ENCODE results near the gene CMTM3. TPM values are rescaled to one million over a fixed set of nuclear protein-coding genes. Genes with fewer than 3 reads are reported as not detected.
"Not testable (repeated sequence)": the region's sequence is repeated elsewhere in the genome, so short reads cannot be mapped to it uniquely, and the experiment has no call there.

CMTM3 gene
- total and polyA plus RNA-seq, 2 experiments from 2014 or later = 48.9 to 92.2 TPM

- Histone ChIP-seq H3K36me3 (no peaks in the 10 kb centered on the region), H3K4me1 (ENCODE audit: low read depth) (peaks cover 30% of the 10 kb centered on the region), H3K27ac (no peak overlapping the region), H3K9me3 (ENCODE audit: low read depth) (no peaks in the 10 kb centered on the region), H3K27me3 (no peaks in the 10 kb centered on the region), H3K4me3 (no peak overlapping the region)
- DNase-seq (ENCODE audit: low read depth in 1 of 2, low spot score in 1 of 2) = no peak
- no peak for TF ChIP-seq CTCF (IDR thresholded peaks at IDR 0.05; ENCODE audit: low read depth, low read length)
These were observed 54.3 kb downstream of the CMTM3 start for GRCh38 chr16:66658860-66659190.

DNA sequence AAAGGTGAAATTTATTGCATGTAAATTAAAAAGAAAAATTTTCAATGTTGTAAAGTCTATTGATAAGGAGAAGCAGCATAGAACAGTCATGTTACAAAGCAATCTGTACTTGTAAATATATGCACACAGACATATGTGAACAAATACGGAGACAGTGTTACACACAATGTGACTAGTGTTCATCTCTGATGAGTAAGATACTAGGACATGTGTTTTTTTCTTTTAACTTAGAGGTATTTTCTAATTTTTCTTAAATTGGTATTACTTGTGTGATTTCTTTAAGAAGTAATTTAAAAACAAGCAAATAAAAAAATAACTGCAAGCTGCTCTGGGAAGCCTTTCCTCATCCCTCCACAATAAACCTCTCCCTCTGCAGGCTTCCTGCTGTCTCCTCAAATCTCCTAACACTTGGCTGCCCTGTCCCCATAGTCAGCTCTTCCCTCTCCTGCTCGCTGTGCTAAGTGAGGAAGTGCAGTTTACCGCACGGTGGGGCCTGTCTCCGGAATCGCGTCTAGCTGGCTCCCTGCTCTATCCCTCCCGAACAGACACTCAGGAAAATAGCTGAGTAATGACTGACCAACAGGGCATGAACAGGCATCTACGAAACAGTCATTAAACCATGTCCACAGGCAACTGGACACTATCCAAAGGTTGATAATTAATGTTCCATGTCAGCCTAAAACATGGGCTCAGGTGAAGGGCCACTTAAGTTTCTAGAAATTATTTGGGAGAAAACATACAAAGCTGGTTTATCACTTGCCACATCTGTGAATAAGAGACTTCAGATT lies 56.1 kb downstream of the CMTM3 start:
- H3K4me3 ChIP-seq = no peak overlapping the region
- no peaks in the 10 kb centered on the region for H3K27me3 ChIP-seq
- no peaks in the 10 kb centered on the region for H3K9me3 ChIP-seq (ENCODE audit: low read depth)
- peak; percentile 46 for TF ChIP-seq CTCF (IDR thresholded peaks at IDR 0.05; ENCODE audit: low read depth, low read length)
- peak; percentile 88 to 89 for DNase-seq (ENCODE audit: low read depth in 1 of 2, low spot score in 1 of 2)
- peak overlapping the region; percentile 89 for H3K27ac ChIP-seq
- peaks cover 30% of the 10 kb centered on the region for H3K4me1 ChIP-seq (ENCODE audit: low read depth)
- H3K36me3 ChIP-seq = no peaks in the 10 kb centered on the region

- Histone ChIP-seq H3K9me3 (ENCODE audit: low read depth) (no peaks in the 10 kb centered on the region), H3K4me1 (ENCODE audit: low read depth) (peaks cover 30% of the 10 kb centered on the region), H3K27me3 (no peaks in the 10 kb centered on the region), H3K36me3 (no peaks in the 10 kb centered on the region), H3K27ac (peak overlapping the region; percentile 89), H3K4me3 (no peak overlapping the region)
- TF ChIP-seq CTCF (IDR thresholded peaks at IDR 0.05; ENCODE audit: low read depth, low read length) = no peak
- DNase-seq (ENCODE audit: low read depth in 1 of 2, low spot score in 1 of 2) = no peak
These were observed 56.7 kb downstream of the CMTM3 start for GRCh38 chr16:66661210-66661560.

DNA sequence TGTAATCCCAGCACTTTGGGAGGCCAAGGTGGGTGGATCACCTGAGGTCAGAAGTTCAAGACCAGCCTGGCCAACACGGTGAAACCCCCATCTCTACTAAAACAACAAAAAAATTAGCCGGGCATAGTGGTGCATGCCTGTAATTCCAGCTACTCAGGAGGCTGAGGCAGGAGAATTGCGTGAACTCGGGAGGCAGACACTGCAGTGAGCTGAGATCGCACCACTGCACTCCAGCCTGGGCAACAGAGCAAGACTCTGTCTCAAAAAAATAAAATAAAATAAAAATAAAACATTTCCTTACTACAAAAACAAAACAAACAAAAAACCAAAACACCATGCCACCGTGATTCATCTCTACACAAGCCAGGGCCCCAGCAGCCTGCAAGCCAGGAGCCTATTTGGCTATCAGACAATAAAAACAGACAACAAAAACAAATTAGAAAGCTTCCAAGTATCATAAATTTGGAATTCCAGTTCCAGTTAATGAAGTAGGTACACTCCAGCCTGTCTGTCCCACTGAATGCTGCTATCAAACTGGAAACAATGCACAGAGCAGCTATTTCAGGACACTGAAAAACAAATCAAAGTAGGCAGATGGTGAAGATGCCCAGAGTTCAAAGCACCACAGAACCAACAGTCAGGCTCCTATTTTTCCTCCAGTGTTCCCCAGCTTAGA lies 57.3 kb downstream of the CMTM3 start:
- H3K9me3 ChIP-seq (ENCODE audit: low read depth); H3K27me3 ChIP-seq; H3K4me3 ChIP-seq; H3K36me3 ChIP-seq; DNase-seq (ENCODE audit: low read depth in 1 of 2, low spot score in 1 of 2): not testable (repeated sequence)
- Histone ChIP-seq H3K4me1 (ENCODE audit: low read depth) (peaks cover 30% of the 10 kb centered on the region), H3K27ac (peak overlapping the region; percentile 89)

DNA sequence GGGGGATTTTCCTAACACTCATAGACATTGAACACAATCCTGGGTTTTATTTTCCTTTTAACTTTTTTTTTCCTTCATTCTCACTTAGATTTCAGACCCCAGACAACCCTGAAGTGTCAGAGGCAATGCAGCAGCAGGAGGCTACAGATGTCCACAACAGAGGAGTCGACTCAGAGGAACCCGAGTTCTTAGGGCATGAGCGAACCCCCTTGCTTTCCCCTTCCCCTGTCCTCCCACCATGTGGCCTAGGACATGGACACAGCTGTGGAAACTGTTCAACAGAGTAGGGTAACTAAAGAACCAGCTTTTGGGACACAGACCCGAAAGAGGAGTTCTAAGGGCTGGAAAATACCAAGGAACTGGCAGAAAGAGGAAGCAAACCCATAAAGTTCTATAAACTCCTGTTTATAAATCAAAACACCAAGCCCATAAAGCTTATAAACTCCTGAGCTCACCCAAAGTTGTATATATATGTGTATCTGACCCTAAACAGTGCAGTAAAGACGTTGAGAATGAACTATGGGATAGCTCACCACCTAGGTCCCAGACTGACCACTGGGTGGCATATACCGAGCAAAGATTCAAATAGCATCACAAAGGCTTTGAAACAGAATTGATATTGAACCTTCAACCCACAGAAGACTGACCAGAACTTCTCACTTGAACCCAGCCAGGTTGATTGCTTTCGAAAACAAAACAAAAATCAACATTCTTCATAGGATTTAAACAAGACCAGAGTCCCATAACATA lies 58.1 kb downstream of the CMTM3 start:
- Histone ChIP-seq H3K4me1 (ENCODE audit: low read depth) (peaks cover 30% of the 10 kb centered on the region), H3K36me3 (no peaks in the 10 kb centered on the region), H3K4me3 (no peak overlapping the region), H3K9me3 (ENCODE audit: low read depth) (no peaks in the 10 kb centered on the region), H3K27ac (peak overlapping the region; percentile 89), H3K27me3 (no peaks in the 10 kb centered on the region)
- DNase-seq (ENCODE audit: low read depth in 1 of 2, low spot score in 1 of 2) = peak; percentile 35 to 58
- peak; percentile 59 for TF ChIP-seq CTCF (IDR thresholded peaks at IDR 0.05; ENCODE audit: low read depth, low read length)

Other genes with a start within 250 kb of the CMTM3 start
- gene CDH5, start 238.0 kb upstream of the CMTM3 start, total RNA-seq = 0.88 and 4.1 TPM in 2 replicates
- gene CDH5, start 238.0 kb upstream of the CMTM3 start, polyA plus RNA-seq = 1.1 and 5.6 TPM in 2 replicates
- 1.2 and 2.4 TPM in 2 replicates for gene BEAN1, start 177.4 kb upstream of the CMTM3 start, total RNA-seq
- 2.9 and 3.0 TPM in 2 replicates for gene BEAN1, start 177.4 kb upstream of the CMTM3 start, polyA plus RNA-seq
- 19.8 and 20.2 TPM in 2 replicates for gene TK2, start 54.6 kb upstream of the CMTM3 start, total RNA-seq
- 18.2 and 20.9 TPM in 2 replicates for gene TK2, start 54.6 kb upstream of the CMTM3 start, polyA plus RNA-seq
- 16.6 and 23.4 TPM in 2 replicates for gene CKLF, start 52.1 kb upstream of the CMTM3 start, total RNA-seq
- 25.6 and 44.8 TPM in 2 replicates for gene CKLF, start 52.1 kb upstream of the CMTM3 start, polyA plus RNA-seq
- 1.2 and 2.0 TPM in 2 replicates for gene CMTM1, start 38.3 kb upstream of the CMTM3 start, total RNA-seq
- 2.6 and 5.5 TPM in 2 replicates for gene CMTM1, start 38.3 kb upstream of the CMTM3 start, polyA plus RNA-seq
- gene CMTM2, start 25.2 kb upstream of the CMTM3 start, total RNA-seq = not detected in 2 replicates
- 0.88 TPM in 1 of 2 replicates, not detected in the other for gene CMTM2, start 25.2 kb upstream of the CMTM3 start, polyA plus RNA-seq
- 42.3 and 61.6 TPM in 2 replicates for gene CMTM4, start 92.0 kb downstream of the CMTM3 start, total RNA-seq
- gene CMTM4, start 92.0 kb downstream of the CMTM3 start, polyA plus RNA-seq = 19.7 and 22.8 TPM in 2 replicates
- gene DYNC1LI2, start 146.9 kb downstream of the CMTM3 start, total RNA-seq = 54.5 and 58.6 TPM in 2 replicates
- gene DYNC1LI2, start 146.9 kb downstream of the CMTM3 start, polyA plus RNA-seq = 76.0 and 89.6 TPM in 2 replicates
- gene TERB1, start 196.9 kb downstream of the CMTM3 start, total RNA-seq = not detected in 2 replicates
- not detected in 2 replicates for gene TERB1, start 196.9 kb downstream of the CMTM3 start, polyA plus RNA-seq
- 39.5 and 45.2 TPM in 2 replicates for gene NAE1, start 226.3 kb downstream of the CMTM3 start, total RNA-seq
- gene NAE1, start 226.3 kb downstream of the CMTM3 start, polyA plus RNA-seq = 97.8 and 114 TPM in 2 replicates
- gene CA7, start 239.7 kb downstream of the CMTM3 start, total RNA-seq = 0.27 and 1.0 TPM in 2 replicates
- 0.46 and 1.2 TPM in 2 replicates for gene CA7, start 239.7 kb downstream of the CMTM3 start, polyA plus RNA-seq